Posterior cingulate gyrus (tissue), 11 donors: ENCODE measurements around the gene TCEANC2.
"Not testable (repeated sequence)": the region's sequence is repeated elsewhere in the genome, so short reads cannot be mapped to it uniquely, and the experiment has no call there.

Source experiments
- DNase-seq, 10 donors: peaks; one replicate each; pipeline versions ENCODE4 v3.0.0 to v3.0.0-alpha.2; 2020 to 2021; ENCODE audit warnings: mixed read lengths in 3 of 10
- intact Hi-C: fragments of 100-400 bp; cut with DNase I; formaldehyde crosslinking; loops from one replicate; pipeline ENCODE4 v1.15.1; 2023

TCEANC2 gene

DNA sequence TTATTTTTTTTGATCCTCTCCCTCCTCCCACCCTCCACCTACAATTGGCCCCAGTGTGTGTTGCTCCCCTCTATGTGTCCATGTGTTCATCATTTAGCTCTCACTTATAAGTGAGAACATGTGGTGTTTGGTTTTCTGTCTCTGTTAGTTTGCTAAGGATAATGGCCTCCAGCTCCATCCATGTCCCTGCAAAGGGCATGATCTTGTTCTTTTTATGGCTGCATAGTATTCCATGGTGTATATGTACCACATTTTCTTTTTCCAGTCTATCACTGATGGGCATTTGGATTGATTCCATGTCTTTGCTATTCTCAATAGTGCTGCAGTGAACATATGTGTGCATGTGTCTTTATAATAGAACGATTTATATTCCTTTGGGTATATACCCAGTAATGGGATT lies 28.6 kb upstream of the TCEANC2 start:
- intact Hi-C loops, DNase-seq: not testable (repeated sequence)

DNA sequence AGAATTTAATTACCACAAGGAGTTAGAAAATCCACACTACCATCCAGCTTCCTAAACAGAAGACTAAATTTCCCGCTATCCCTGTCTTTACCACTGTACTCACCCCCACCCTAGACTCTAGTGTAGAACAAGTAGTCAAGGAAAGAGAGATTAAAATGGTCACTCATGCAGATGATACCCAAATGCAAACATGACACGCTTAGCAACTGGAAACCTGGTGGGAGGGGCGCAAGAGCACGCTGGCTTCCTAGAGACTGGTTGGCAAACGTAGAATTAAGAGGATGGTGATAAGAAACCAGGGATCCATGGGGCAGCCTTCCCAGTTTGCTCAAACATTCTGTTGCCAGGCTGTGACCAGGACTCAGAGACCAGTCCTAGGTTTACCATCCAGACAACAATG lies 25.6 kb upstream of the TCEANC2 start:
- intact Hi-C loops: no loop called here
- DNase-seq: no peak

DNA sequence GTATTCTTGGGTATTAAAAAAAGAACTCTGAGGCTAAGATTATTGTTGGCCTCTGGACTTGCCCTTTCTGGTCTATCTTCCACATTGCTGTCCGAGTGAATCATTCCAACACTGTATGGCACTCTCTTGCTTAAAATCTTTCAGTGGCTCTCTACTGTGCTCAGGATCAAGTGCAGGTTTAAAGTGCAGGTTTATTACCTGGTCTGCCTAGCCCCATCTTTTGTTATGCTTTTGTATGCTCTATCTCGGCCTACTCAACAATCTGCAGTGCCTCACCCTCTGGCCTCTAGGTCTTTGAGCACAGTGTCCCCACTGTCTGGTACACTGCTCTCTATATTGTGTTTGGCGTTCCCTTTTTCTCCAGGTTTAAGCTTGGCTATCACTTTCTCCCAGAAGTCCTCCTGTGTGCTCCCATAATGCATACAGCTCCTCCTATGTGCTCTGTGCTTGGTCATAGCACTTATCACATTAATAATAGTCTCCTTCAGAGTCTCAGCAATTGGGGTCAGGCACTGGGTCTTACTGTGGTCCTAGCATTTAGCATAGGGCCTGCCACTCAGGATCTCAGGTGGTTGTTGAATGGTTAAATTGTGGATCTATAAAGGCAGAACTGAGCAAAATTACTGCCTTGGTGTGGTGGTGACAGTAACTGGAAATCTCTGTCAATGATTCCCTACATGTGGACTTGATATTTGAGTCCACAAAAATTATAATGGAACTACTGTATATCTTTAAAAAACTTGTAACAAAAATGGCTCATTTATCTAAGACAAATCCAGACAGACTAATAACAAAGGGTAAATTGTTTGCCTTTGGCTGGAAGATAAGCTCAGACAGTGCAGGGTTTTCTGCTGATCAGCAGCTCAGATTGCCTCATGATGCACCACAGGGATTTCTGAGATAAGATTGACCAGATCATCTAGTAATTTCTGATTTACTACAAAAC lies 24.8 kb upstream of the TCEANC2 start:
- DNase-seq: no peak
- intact Hi-C loops: no loop called here

GRCh38 chr1:54037476-54037875 lies 15.9 kb upstream of the TCEANC2 start:
- intact Hi-C loops: no loop called here
- no peak for DNase-seq

DNA sequence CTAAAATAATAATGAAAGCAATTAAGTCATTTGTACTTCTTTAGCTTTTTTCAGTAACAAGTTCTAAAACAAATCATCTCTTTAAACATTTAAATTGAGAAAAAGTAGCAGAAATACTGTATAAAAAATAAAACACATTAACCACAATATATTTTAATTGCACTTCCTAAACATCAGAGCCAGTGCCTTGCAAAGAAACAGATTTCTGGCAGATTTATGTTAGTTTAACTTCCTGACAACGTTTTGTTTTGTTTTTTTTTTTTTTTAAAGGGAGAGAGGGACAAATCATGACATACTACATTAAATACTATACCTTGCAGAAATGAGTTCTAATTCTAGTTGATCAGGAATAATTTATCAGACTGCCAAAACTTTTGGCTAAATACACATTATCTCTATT lies 11.6 kb upstream of the TCEANC2 start:
- intact Hi-C loops: no loop called here

GRCh38 chr1:54045496-54045895 lies 7.9 kb upstream of the TCEANC2 start:
- no peak for DNase-seq
- intact Hi-C loops: no loop called here

More for the DNA sequence above, 11.6 kb upstream of the TCEANC2 start:
- no peak for DNase-seq

GRCh38 chr1:54046671-54047383 lies 6.6 kb upstream of the TCEANC2 start:
- DNase-seq: no peak
- intact Hi-C loops: no loop called here

- DNase-seq: no peak
- intact Hi-C loops: no loop called here
Observed at GRCh38 chr1:54047384-54048305, 5.8 kb upstream of the TCEANC2 start.

- intact Hi-C loops: loop anchor here (5.0 to 10.0 kb wide), 2 partner anchors 103 to 354 kb away; partner anchors contain the start of genes IFT25, LRRC42 and SSBP3
- DNase-seq: peak in 2 of 10 donors; percentile 74 to 82
Observed at GRCh38 chr1:54050435-54050834, 3.0 kb upstream of the TCEANC2 start.

DNA sequence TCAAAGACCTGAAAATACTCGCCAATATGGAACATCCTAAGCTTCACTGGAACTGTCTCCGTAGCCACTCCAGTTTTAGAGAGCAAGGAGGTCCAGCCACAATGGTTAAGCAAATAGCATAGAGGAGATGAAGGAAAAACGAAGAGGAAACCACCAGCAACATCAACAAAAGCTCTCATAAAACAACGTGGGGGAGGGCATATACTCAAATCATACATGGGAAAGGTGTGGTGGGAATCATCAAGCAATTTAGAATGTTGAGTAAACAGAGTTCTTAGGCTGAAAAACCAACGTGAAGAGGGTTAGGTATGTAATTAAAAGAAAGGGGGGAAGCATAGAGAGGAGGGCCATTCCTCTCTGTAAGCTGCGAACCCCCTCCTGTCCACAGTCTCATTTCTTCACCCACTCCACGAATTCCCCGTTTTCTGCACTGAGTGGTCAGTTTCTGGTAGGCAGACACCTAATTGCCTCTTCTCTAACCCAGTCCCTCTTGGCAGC lies 1.4 kb upstream of the TCEANC2 start:
- no peak for DNase-seq

GRCh38 chr1:54052431-54052933 lies 926 bp upstream of the TCEANC2 start:
- peak in 5 of 10 donors; percentile 21 to 89 (median 42) for DNase-seq
- intact Hi-C loops: loop anchor here (5.0 to 10.0 kb wide), 2 partner anchors 105 to 352 kb away; partner anchors contain the start of genes IFT25, LRRC42 and SSBP3

More for the DNA sequence above, 1.4 kb upstream of the TCEANC2 start:
- intact Hi-C loops: loop anchor here (5.0 to 10.0 kb wide), 2 partner anchors 105 to 353 kb away; partner anchors contain the start of genes IFT25, LRRC42 and SSBP3

- no peak for DNase-seq
- intact Hi-C loops: loop anchor here (1.0 to 10.0 kb wide), 3 partner anchors 107 to 351 kb away; partner anchors contain the start of genes IFT25, LRRC42, NDC1 and SSBP3
Observed at GRCh38 chr1:54053745-54054437, 483 bp downstream of the TCEANC2 start.

GRCh38 chr1:54054438-54054749 lies 986 bp downstream of the TCEANC2 start:
- DNase-seq: no peak
- intact Hi-C loops: loop anchor here (5.0 to 10.0 kb wide), 2 partner anchors 107 to 350 kb away; partner anchors contain the start of genes IFT25, LRRC42 and SSBP3

DNA sequence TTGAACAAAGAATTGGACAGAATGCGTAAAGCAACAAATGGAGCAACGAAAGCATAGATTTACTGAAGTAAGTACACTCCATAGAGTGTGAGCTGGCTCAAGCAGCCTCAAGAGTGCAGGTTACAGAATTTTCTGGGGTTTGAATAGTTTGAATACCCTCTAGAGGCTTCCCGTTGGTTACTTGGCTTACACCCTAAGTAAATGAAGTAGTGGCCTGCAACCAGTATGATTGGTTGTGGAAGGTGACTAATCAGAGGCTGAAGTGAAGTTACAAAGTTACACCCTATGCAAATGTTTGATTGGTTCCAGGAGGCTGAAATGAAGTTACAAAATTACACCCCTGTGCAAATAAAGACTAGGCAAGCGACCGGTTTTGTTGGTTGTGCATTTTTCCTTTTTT lies 10.9 kb downstream of the TCEANC2 start:
- DNase-seq: no peak
- intact Hi-C loops: no loop called here

DNA sequence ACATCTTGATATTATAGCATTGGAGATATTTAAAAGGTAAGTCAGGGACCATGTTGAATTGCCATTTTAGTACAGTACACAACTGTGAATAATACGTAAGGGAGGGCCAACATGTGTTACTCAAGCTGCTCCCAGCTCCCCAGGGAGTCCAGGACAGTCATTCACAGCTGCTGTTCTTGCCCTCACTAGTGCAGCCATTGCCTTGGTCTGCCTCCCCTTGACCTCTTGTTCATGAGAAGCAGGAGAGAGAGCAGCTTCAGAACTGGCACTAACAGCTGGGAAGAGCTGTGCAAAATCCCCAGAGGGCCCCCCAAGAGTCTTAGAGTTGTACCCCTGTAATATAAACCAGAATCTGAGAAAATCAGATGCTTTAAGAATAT lies 16.4 kb downstream of the TCEANC2 start:
- DNase-seq: no peak

GRCh38 chr1:54070171-54070837 lies 16.9 kb downstream of the TCEANC2 start:
- DNase-seq: no peak
- intact Hi-C loops: loop anchor here (1.0 to 10.0 kb wide), 2 partner anchors 419 to 744 kb away; no protein-coding TSS in a partner anchor

More for the DNA sequence above, 16.4 kb downstream of the TCEANC2 start:
- intact Hi-C loops: loop anchor here (1.0 to 10.0 kb wide), 2 partner anchors 420 to 745 kb away; no protein-coding TSS in a partner anchor

GRCh38 chr1:54077359-54077758 lies 24.0 kb downstream of the TCEANC2 start:
- DNase-seq: no peak
- intact Hi-C loops: loop anchor here (10.0 kb wide), 1 partner anchor 737 kb away; no protein-coding TSS in a partner anchor

GRCh38 chr1:54080598-54081049 lies 27.2 kb downstream of the TCEANC2 start:
- no peak for DNase-seq
- intact Hi-C loops: no loop called here
